NCI-H526 treated with DMSO at 0.1 percent for 48 hours (cell line): Measurements from ENCODE around the gene ATP1B4.
"Not testable (repeated sequence)": the region's sequence is repeated elsewhere in the genome, so short reads cannot be mapped to it uniquely, and the experiment has no call there.

Experiments used
- DNase-seq: peaks from one replicate; lab custom pipeline; 2025; lab: John Stamatoyannopoulos, UW

ATP1B4 gene

GRCh38 chrX:120361764-120362305, at the start of gene ATP1B4:
TSS of gene ATP1B4 (plus strand) at chrX:120362089. CDS start at chrX:120362169, 80 bp downstream.
- no peak for DNase-seq

GRCh38 chrX:120315776-120316175, 46.1 kb upstream of the ATP1B4 start:
- DNase-seq: no peak

- no peak for DNase-seq
Measured at GRCh38 chrX:120316587-120317283, 45.2 kb upstream of the ATP1B4 start.

- no peak for DNase-seq
Measured at GRCh38 chrX:120318411-120318810, 43.5 kb upstream of the ATP1B4 start.

GRCh38 chrX:120321520-120322281, 40.2 kb upstream of the ATP1B4 start:
- DNase-seq: no peak

- no peak for DNase-seq
Measured at GRCh38 chrX:120331116-120331515, 30.8 kb upstream of the ATP1B4 start.

- DNase-seq: no peak
Measured at GRCh38 chrX:120332394-120332793, 29.5 kb upstream of the ATP1B4 start.

GRCh38 chrX:120334151-120334550, 27.7 kb upstream of the ATP1B4 start:
- no peak for DNase-seq

- no peak for DNase-seq
Measured at GRCh38 chrX:120334603-120335002, 27.3 kb upstream of the ATP1B4 start.

- DNase-seq: no peak
Measured at GRCh38 chrX:120335289-120335688, 26.6 kb upstream of the ATP1B4 start.

GRCh38 chrX:120336899-120337298, 25.0 kb upstream of the ATP1B4 start:
- DNase-seq: no peak

- DNase-seq: not testable (repeated sequence)
Measured at GRCh38 chrX:120344566-120344965, 17.3 kb upstream of the ATP1B4 start.

GRCh38 chrX:120350450-120351138, 11.3 kb upstream of the ATP1B4 start:
- no peak for DNase-seq

- DNase-seq: no peak
Measured at GRCh38 chrX:120356084-120356483, 5.8 kb upstream of the ATP1B4 start.

- no peak for DNase-seq
Measured at GRCh38 chrX:120357186-120357585, 4.7 kb upstream of the ATP1B4 start.

- DNase-seq: no peak
Measured at GRCh38 chrX:120358737-120359456, 3.0 kb upstream of the ATP1B4 start.

GRCh38 chrX:120365320-120365719, 3.4 kb downstream of the ATP1B4 start:
- no peak for DNase-seq

- no peak for DNase-seq
Measured at GRCh38 chrX:120365968-120366367, 4.1 kb downstream of the ATP1B4 start.

GRCh38 chrX:120366794-120367193, 4.9 kb downstream of the ATP1B4 start:
- no peak for DNase-seq

- DNase-seq: no peak
Measured at GRCh38 chrX:120367402-120368109, 5.7 kb downstream of the ATP1B4 start.

- no peak for DNase-seq
Measured at GRCh38 chrX:120372667-120373370, 10.9 kb downstream of the ATP1B4 start.
